GM23248 (cell line): ENCODE results near the gene MCIDAS.

Source experiments
- EZH2 ChIP-seq: fragments of 200-600 bp; sonication (generic); IDR thresholded peaks from 2 replicates; pipeline ENCODE4 v1.6.1; 2018; ENCODE audit warnings: antibody characterized with exemption, mild to moderate bottlenecking; ENCODE audit not compliant: insufficient read depth, poor library complexity, severe bottlenecking
- EZH2phosphoT487 ChIP-seq: fragments of 200-600 bp; sonication (generic); IDR thresholded peaks from 2 replicates; pipeline ENCODE4 v1.6.1; 2018; ENCODE audit warnings: antibody characterized with exemption, moderate library complexity, mild to moderate bottlenecking, low read depth; ENCODE audit not compliant: insufficient read depth

- TF ChIP-seq EZH2 (no peak), EZH2phosphoT487 (no peak)
Observed at GRCh38 chr5:55219770-55220169, 7.3 kb downstream of the MCIDAS start.
